NCI-H510A (cell line): ENCODE results near the gene ZNF157.
"Not testable (repeated sequence)": the region's sequence is repeated elsewhere in the genome, so short reads cannot be mapped to it uniquely, and the experiment has no call there.

Experiments used
- DNase-seq: peaks from one replicate; lab custom pipeline; 2025; lab: John Stamatoyannopoulos, UW

ZNF157 gene

DNA sequence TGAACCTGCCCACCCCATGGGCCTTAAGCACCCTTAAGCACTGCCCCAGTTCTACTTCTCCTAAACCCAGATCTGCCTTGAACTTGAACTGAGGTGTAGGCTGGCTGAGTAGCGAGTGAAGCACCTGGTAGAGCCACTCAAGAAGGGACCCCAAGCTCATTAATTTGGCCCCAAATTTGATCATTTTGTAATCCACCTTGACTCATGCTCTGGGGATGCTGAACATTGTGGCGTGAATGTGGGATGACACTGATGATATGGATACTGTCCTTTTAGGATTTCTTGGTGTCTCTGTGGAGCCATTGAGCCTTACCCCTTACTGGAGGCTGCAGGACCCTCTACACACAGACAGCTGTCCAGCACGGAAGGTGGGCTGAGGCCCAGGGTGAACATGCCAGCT is at the start of gene ZNF157:
ZNF157 (plus strand) TSS at position 301 of the 400 bp plus-strand sequence; CDS start at position 392, 91 bp downstream.
- no peak for DNase-seq

DNA sequence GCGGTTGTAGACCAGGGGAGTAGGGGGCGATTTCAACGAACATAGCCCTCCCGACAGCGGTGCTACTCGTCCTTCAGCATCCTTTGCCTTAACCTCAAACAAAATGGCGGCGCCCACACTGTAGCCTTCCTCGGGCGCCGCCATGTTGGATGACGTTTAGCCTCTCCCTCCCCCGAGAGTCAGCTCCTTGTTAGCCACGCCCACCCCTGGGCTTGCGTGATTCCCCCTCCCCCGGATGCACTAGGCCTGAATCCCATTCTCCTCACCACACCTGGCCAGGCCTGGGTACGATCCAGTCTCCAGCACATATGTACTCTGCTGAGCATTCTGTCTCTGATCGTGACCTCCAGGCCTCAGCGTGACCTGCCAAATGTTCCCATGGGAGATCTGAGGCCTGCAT is 49.0 kb upstream of the ZNF157 start:
- no peak for DNase-seq

DNA sequence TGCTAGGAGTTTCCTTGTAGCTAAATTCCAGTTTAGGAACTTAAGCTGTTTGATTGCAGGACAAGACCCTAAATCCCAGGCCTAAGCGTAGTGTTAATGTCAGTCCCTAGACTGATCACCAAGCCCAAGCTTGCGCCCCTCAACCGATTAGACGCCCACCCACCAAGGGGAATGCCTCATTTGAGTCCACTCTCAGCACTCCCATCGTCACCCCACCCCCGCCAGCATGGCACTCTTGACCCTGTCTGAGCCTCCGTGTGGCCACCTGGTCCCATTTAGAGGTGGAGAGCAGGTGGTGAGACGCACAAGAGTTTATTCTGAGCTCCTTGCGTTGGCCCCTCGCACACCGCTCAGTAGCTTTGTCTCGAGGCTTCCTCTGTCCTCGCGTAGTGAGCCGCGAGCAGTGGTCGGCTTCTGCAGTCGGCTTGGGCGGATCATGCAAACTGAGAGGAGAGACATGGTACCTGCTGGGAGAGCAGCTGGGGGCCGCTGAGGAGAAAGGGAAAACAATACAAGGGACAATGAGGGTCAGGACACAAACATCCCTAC is 48.5 kb upstream of the ZNF157 start:
- DNase-seq, result no peak

DNA sequence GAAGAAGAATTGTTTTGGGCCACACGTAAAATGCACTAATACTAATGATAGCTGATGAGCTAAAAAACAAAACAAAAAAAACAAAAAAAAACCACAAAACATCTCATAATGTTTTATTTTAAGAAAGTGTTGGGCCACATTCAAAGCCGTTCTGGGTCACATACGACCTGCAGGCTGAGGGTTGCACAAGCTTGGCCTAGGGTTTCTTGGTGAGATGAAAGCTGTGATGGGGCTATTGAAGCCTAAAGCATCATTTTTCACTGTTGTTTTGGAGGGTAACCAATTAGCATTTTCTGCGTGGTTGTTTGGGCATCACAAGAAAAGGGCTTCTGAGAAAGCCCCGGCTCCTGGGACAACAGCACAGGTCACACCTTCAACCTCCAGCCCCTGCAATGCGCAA is 42.5 kb upstream of the ZNF157 start:
- DNase-seq, result no peak

DNA sequence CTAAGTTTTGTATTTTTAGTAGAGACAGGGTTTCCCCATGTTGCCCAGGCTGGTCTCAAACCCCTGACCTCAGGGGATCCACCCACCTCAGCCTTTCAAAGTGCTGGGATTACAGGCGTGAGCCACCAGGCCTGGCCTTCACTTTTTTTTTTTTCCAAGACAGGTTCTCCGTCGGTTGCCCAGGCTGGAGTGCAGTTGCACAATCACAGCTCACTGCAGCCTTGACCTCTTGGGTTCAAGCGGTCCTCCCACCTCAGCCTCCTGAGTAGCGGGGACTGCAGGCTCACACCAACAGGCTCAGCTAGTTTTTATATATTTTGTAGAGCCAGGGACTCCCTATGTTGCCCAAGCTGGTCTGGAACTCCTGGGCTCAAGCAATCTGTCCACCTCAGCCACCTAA is 37.6 kb upstream of the ZNF157 start:
- DNase-seq, result not testable (repeated sequence)

DNA sequence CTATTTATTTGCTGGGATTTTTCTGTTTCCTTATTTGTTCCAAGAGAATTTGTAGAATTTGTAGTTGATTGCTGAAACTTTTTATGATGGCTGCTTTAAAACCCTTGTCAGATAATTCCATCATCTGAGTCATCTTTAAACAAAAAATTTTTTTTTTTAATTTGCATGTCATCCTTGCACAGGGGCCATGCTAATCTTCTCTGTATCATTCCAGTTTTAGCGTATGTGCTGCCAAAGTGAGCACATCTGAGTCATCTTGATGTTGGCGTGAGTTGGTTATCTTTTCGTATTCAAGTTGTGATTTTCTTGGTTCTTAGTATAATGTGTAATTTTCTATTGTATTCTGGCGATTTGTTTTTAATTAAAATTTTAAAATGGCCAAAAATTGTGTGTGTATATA is 18.7 kb upstream of the ZNF157 start:
- no peak for DNase-seq

DNA sequence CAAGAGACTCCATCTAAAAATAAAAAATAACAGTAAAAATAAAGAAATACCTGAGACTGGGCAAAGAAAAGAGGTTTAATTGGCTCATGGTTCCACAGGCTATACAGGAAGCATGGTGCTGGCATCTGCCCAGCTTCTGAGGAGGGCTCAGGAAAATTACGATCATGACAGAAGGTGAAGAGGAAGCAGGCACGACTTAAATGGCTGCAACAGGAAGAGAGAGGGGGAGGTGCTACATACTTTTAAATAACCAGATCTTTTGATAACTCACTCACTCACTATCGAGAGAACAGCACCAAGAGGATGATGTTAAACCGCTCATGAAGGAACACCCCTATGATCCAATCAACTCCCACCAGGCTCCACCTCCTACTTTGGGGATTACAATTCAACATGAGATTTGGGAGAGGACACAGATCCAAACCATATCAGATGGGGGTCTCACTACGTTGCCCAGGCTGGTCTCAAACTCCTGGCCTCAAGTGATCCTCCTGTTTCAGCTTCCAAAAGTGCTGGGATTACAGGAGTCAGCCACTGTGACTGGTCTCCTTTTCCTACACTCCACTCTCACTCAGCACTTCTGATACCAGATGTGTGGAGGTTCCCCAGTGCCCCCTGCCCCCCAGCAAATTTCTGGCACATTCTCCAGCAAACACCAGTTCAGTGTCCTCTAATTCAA is 11.9 kb upstream of the ZNF157 start:
- no peak for DNase-seq

DNA sequence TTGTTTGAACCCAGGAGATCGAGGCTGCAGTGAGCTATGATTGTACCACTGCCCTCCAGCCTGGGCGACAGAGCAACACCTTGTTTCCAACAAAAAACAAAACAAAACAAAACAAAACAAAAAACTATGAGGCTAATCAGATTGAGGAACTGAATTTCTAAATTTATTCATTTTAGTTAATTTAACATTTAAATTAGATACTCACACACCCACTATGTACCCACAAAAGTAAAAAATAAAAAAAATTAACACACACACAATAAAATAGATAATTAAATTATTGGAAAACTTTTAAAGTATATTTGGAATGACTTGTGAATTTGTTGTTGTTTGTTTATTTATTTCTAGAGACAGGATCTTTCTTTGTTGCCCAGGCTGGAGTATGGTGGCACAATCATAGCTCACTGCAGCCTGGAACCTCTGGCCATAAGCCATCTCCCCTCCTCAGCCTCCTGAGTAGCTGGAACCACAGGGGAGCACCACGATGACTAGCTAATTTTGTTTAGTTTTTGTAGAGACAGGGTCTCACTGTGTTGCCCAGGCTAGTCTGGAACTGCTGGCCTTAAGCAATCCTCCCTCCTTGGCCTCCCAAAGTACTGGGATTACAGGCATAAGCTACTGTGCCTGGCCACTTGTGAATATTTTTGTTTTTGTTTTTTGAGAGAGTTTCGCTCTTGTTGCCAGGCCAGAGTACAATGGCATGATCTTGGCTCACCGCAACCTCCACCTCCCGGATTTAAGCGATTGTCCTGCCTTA is 9.8 kb upstream of the ZNF157 start:
- DNase-seq, result no peak

DNA sequence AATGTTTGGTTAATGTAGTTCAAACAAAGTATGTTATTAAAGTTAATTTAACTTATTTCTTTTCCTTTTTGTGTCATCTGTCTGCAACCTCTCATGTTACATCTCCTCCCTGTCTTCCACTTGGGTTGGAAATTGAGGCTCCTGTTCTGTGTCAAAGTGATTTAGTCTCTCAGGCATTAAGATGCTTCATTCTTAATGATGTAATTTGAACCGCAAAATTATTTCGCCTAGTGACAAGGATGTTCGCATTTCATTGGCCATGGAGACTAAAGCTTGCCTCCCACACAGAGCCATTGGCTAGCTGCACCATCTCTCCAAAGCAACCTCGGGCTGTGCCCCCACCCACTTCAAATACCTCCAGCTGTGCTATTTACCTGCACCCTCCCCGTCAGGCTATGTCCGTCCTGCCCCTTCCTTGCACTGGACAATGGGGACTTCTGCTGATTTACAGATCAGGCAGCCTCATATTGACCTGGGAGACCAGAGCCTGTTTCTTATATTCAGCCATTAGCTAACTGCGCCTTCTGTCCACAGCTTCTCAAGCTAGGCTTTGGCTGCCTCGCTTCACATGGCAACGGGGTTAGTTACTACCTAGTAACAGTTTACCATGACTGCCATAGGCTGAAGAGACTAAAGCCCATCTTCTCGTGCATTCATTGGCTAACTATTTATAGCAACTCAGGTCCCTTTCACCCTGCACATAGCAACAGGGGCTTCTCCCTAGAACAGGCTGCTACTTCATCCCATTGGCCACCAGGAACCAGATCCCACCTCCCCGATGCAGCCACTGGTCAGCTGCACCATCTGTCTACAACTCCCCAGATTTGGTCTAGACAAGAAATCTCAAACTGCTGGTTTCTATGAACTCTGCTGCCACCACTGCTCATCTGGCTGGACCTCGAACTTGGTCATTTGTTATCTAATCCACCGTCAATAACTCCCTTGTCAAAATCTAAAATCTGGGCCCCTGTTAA is 8.6 kb upstream of the ZNF157 start:
- DNase-seq, result peak; percentile 81

DNA sequence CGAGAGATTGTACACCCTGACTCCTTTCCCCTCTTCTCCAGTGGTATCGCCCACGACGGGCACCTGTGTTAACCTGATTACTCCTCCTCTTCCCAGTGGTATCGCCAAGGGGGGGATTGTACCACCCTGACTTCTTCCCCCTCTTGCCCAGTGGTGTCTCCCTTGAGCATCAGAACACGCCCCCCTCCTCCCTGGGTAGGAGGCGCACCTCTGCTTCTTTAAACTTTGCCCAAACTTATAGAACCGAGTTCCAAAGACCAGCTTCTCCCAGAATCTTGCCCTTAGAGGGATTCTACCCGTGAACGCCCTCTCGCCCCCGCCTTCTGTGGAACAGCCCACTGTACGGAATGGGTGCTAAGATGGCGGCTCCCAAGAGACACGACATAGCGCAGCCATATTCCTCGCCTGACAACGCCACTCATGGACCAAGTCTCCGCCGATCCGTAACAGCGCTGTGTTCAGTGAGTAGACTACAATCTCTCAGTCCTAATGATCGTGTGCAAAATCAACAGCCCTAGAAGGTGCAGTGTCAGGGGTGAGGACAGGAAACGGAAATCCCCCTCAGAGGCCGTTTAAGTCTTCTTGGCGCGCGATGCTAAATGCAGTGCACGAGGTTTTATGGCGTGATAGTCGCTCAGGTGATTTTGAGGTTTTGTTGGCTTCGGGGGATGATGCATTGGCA is 4.2 kb upstream of the ZNF157 start:
- peak; percentile 81 for DNase-seq

DNA sequence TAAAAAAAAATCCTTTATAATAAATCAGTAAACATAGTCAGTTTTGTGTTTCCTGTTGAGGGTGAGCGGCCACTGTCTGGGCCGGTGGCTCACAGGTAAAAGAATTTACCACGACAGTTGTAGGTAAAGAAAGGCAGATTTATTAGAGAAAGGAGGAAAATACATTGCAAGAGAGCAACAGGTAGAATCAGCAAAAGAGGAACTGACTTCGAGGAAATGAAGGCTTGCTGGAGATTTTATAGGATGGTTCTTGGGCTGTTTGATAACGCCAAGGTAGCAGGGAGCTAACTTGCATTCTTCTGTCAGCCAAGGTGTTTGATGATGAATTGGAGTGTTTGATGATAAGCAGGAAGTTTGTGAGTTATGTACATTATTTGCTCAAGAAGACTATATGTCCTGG is 2.8 kb downstream of the ZNF157 start:
- DNase-seq, result no peak

DNA sequence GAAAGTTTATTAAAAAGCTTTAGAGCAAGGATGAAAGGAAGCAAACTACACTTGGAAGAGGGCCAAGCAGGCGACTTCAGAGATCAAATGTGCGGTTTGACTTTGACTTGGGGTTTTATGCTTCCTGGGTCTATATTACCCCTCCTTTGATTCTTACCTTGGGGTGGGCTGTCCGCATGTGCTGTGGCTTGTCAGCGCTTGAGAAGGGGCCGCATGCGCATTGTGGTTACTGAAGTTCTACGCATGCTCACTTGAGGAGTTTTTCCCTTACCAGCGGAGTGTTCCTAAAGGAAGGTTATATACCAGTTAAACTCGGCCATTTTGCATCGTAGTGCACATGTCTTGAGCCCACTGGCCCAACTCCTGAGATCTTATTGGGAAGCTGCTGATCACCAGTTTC is 9.9 kb downstream of the ZNF157 start:
- DNase-seq, result no peak

DNA sequence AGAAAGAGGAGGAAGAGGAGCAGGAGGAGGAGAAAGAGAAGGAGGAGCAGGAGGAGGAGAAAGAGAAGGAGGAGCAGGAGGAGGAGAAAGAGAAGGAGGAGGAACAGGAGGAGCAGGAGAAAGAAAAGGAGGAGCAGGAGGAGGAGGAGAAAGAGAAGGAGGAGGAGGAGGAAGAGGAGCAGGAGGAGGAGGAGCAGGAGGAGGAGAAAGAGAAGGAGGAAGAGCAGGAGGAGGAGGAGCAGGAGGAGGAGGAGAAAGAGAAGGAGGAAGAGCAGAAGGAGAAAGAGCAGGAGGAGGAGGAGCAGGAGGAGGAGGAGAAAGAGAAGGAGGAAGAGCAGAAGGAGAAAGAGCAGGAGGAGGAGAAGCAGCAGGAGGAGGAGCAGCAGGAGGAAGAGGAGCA is 10.5 kb downstream of the ZNF157 start:
- not testable (repeated sequence) for DNase-seq

DNA sequence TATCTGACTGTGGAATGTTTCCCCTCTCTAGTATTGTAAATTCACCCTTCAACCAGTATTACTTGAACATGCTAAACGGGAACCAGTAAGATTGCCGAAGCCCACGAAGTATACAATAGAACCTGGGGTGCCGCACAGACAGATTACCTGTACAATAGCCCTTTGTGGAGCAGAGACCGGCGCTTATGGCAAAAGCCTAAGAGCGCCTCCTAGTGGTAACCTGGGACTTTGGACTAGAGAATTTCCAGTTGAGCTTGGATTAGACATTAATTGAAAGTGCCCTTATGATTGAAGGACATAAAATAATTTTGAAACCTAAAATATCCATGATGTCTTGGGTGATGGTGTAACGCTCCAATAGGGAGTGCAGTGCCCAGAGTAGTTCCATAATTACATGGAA is 14.1 kb downstream of the ZNF157 start:
- peak; percentile 45 for DNase-seq

DNA sequence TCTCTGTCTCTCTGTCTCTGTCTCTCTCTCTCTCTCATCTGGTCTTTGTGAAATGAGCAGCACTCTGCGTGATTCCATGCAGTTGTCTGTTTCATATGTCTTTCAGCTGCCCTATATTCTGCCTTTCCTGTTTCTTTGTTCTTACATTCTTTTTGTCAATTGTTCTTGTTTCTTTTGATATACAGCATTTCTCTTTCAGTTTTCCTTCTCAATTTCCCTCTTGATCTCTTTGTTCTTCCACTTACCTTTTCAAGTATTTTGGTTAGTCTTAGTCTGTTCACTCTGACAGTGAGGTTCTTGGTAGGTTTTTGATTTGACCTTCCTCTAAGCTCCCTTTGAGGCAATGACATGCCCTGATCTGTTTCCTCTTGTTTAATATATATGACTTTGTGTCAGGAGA is 20.4 kb downstream of the ZNF157 start:
- DNase-seq, result no peak

DNA sequence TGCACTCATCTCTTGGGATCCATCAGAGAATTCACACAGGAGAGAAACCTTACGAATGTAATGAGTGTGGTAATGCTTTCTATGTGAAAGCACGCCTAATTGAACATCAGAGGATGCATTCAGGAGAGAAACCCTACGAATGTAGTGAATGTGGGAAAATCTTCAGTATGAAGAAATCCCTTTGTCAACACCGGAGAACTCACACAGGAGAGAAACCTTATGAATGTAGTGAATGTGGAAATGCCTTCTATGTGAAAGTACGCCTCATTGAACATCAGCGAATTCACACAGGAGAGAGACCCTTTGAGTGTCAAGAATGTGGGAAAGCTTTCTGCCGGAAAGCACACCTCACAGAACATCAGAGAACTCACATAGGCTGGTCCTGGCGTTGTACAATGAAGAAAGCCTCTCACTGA is 42.8 kb downstream of the ZNF157 start:
- no peak for DNase-seq

DNA sequence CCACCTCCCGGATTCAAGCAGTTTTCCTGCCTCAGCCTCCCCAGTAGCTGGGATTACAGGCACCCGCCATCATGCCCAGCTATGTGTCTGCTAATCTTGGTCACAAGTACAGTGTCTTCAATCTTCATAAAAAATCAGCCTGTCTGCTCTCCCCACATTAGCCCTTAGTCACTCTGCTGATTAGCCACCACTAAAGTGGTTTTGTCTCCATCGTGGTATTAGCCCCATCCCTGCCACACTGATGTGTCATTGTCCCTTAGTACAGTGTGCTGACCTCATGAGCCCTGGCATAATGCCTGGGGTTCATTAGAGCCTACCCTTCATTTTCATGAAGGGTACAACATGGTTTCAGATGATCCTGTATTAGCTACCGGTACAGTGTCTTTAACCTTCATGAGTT is 49.9 kb downstream of the ZNF157 start:
- DNase-seq, result no peak

DNA sequence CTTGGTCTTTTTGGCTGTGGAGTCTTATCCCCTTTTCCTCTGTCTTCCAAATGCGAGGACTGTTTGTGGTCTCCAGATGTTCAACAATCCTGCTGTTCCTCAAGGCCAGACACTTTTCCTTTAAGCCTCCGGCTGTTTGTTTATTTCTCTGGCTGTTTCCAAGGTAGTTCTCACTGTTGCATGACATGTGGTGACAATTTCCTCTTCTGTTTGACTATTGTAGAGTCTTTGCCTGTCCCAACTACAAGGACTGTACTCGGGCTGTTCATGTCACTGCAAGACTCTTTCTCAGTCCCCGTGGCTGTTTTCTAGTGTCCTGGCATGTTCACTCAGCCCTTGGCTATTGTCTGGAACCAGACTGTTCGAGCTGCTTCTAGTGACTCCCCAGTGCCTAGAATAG is 50.6 kb downstream of the ZNF157 start:
- no peak for DNase-seq

DNA sequence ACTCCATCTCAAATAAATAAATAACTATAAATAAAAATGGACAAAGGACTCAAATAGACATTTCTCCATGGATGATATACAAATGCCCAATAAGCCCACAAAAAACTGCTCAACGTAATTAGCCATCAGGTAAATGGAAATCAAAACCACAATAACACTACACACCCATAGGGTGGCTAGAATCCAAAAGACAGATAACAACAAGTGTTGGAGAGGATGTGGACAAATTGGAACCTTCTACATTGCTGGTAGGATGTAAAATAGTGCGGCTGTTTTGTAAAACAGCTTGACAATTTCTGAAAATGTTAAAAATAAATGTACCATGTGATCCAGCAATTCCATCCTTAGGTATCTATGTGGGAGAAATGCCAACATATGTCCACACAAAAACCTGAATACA is 52.1 kb downstream of the ZNF157 start:
- no peak for DNase-seq

DNA sequence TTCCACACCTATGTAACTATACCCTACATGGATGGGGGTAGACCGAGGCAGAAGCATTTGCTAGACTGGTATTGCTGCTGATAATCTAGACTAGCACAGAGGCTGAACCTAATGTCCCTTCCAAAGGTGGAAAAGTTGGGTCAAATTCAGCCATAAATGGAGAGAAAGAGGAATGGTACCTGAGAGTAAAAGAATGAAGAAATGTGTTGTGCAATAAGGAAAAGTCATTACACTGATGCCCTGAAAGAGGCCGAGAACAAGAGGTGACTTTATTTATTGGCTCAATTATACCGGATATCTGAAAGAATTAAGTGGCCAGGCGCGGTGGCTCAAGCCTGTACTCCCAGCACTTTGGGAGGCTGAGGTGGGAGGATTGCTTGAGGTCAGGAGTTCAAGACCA is 60.5 kb downstream of the ZNF157 start:
- DNase-seq, result no peak

DNA sequence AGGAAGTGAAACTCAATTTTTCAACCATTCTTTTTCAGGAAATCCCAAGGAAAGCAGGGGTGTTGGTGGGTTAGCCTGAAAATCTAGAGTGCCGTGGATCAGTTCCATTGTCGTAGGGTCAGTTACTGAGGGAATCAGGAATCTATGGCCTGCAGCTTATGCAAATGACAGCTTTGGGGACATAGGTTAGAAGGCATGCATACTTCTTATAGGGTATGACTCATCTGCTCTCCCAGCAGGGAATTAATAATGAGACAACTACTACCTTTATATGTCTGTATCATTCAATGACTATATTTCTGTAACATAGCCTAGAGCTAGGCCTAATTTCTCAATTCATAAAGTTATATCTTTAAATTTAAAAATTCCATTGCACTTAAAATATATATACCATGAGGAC is 76.1 kb downstream of the ZNF157 start:
- no peak for DNase-seq

DNA sequence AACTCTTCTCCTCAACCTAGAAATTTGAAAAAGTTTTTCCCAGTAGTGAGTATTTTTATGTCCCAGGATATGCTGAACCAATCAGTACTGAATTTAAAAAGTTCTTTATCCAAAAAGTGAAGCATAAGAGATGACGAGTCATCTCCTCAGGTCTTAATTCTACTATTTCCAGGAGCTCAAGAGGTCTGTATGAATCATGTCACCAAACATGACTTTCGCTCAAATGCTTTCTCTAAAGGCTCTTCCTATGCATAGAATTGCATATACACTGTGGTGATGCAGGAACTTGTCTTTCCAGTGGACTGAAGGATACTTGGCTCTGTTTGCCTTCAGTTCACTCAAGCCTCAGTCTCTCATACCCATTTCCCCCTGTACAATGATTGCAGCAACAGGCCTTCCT is 76.6 kb downstream of the ZNF157 start:
- DNase-seq, result no peak
